HG03175 (cell line): ENCODE data around the gene APBA2.
"Not testable (repeated sequence)": the region's sequence is repeated elsewhere in the genome, so short reads cannot be mapped to it uniquely, and the experiment has no call there.

Experiments used
- ATAC-seq: cut with Tn5 transposase; IDR thresholded peaks from one replicate; pipeline ENCODE4 v1.9.1; 2021; ENCODE audit warnings: mild to moderate bottlenecking, moderate library complexity; ENCODE audit not compliant: unreplicated experiment

APBA2 gene

GRCh38 chr15:29031502-29032228 is 145.9 kb downstream of the APBA2 start:
- ATAC-seq: no peak

- no peak for ATAC-seq
Observed at GRCh38 chr15:29032229-29032625, 146.5 kb downstream of the APBA2 start.

- ATAC-seq: no peak
Observed at GRCh38 chr15:29032751-29033150, 147.0 kb downstream of the APBA2 start.

- no peak for ATAC-seq
Observed at GRCh38 chr15:29034151-29034550, 148.4 kb downstream of the APBA2 start.

DNA sequence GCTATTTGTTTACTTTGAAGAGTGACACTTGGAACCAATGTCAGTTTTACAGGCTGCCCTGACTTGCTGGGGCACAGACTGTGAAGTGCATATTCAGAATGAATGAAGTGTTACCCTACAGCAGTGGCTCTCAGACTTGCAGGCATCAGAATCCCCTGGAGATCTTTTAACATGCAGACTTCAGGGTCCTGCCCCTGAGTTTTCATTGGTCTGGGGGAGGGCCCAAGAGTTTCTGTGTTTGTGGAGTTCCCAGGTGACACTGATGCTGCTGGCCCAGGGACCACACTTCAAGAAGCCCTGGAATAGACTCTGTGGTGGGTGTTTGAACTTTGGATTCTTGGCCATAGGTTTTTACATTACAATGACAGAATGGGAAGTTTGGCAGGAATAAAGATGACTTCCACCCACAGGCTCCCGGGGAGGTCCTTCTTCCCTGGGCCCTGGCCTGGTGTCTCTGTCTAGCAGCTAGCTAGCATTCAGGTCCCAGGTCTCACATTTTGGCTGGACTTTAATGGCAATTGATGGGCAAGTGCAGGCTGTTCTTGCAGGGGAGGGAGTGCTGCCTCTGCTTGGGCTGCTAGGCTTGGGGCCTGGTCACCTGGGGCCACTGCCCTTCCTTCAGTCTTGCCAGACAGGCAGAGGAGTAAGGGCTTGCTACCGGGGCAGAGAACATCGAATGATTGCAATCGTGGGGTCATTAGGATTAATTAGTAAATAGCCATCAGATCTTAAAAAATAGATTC is 149.0 kb downstream of the APBA2 start:
- ATAC-seq: no peak

GRCh38 chr15:29035336-29036285 is 149.8 kb downstream of the APBA2 start:
- ATAC-seq: no peak

- ATAC-seq: no peak
Observed at GRCh38 chr15:29037997-29038705, 152.4 kb downstream of the APBA2 start.

- ATAC-seq: no peak
Observed at GRCh38 chr15:29039466-29040369, 153.9 kb downstream of the APBA2 start.

DNA sequence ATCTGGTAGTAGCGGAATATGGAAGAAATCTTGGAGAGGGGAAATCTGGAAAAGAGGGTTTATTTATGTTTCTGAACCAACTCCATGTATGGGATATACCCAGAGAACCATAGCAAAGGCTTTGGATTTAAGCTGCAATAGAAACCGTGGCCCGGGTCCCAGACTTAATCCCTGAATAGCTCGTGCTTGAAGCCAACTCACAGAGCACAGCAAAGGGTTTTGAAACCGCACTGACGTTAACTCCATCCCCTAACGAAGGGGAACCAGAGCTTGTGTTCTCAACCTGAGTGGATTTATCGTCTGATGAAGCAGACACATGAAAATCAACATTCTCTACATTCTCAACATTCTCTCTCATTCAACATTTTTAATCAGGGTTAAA is 154.6 kb downstream of the APBA2 start:
- ATAC-seq: no peak

GRCh38 chr15:29043736-29044502 is 158.1 kb downstream of the APBA2 start:
- ATAC-seq: no peak

- ATAC-seq: no peak
Observed at GRCh38 chr15:29044503-29044901, 158.7 kb downstream of the APBA2 start.

DNA sequence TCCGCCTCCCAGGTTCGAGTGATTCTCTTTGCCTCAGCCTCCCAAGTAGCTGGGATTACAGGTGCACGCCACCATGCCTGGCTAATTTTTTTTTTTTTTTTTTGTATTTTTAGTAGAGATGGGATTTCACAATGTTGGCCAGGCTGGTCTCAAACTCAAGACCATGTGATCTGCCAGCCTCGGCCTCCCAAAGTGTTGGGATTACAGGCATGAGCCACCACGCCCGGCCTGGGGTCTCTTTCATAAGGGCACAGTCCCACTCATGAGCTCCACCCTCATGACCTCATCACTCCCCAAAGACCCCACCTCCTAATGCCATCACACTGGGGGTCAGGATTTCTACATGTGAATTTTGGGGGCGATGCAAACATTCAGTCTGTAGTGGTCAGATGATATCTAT is 159.4 kb downstream of the APBA2 start:
- not testable (repeated sequence) for ATAC-seq

GRCh38 chr15:29045717-29046116 is 159.9 kb downstream of the APBA2 start:
- ATAC-seq: no peak

GRCh38 chr15:29046281-29046810 is 160.6 kb downstream of the APBA2 start:
- no peak for ATAC-seq

GRCh38 chr15:29046977-29047376 is 161.2 kb downstream of the APBA2 start:
- no peak for ATAC-seq

- ATAC-seq: no peak
Observed at GRCh38 chr15:29048011-29048410, 162.2 kb downstream of the APBA2 start.

- ATAC-seq: no peak
Observed at GRCh38 chr15:29050870-29051269, 165.1 kb downstream of the APBA2 start.

- no peak for ATAC-seq
Observed at GRCh38 chr15:29051422-29051821, 165.6 kb downstream of the APBA2 start.

DNA sequence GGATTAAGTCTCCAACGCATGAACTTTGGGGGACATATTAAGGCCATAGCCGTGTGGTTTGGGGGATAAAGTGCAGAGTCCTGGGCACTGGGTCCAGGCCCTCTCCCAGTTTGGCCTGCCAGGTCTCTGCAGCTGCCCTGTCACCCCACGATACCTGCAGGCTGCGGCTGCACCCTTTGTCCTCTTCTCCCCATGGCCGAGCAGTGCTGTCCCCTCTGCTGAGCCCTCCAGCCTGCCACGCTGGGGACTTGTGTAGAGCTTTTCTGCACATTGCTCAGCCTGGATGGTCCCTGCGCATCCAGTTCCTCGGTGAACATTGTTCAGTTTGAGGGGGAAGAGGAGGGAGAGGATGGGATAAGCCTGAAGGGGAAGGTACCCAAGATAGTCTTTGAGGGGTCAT is 167.2 kb downstream of the APBA2 start:
- no peak for ATAC-seq
